Brain microvascular endothelial cell (primary cell): ENCODE results near the gene NUDT2.

Experiments
- DNase-seq: peaks from one replicate; pipeline ENCODE4 v3.0.0-alpha.2; 2020
- H3K27ac ChIP-seq: fragments of 250-450 bp; sonication (Bioruptor Pico); 2 replicates; pipeline ENCODE4 v1.5.1; 2020; ENCODE audit warnings: mild to moderate bottlenecking, moderate library complexity
- H3K27me3 ChIP-seq: fragments of 250-450 bp; sonication (Bioruptor Pico); replicated peaks from 2 replicates; pipeline ENCODE4 v1.5.1; 2020; ENCODE audit warnings: mild to moderate bottlenecking
- H3K36me3 ChIP-seq: fragments of 250-450 bp; sonication (Bioruptor Pico); replicated peaks from 2 replicates; pipeline ENCODE4 v1.5.1; 2020; ENCODE audit warnings: mild to moderate bottlenecking
- H3K4me3 ChIP-seq: 2 replicates; pipeline ENCODE4 v1.5.1; 2011; ENCODE audit warnings: low read depth, mild to moderate bottlenecking, control low read depth, low read length, moderate library complexity
- CTCF ChIP-seq: IDR thresholded peaks from 2 replicates; pipeline ENCODE4 v1.5.1; 2011; ENCODE audit warnings: low read depth, mild to moderate bottlenecking, moderate library complexity, low read length, control low read depth, inconsistent platforms; ENCODE audit errors: missing control alignments
- in situ Hi-C: cut with HindIII; loops from 2 replicates; pipeline ENCODE4 v1.10.0; 2017; ENCODE audit warnings: low sequenced_read_pairs, low pct_ligation_motif_present

Gene NUDT2

GRCh38 chr9:34387239-34387638, 57.9 kb downstream of the NUDT2 start:
- Histone ChIP-seq H3K4me3 (no peak overlapping the region), H3K27me3 (no peaks in the 10 kb centered on the region), H3K27ac (no peak overlapping the region), H3K36me3 (no peaks in the 10 kb centered on the region)
- no peak for DNase-seq
- in situ Hi-C loops: no loop called here
- TF ChIP-seq CTCF: no peak

- no peak for TF ChIP-seq CTCF
- H3K4me3 ChIP-seq: no peak overlapping the region
- no peak overlapping the region for H3K27ac ChIP-seq
- H3K27me3 ChIP-seq: no peaks in the 10 kb centered on the region
- no peak for DNase-seq
- no peaks in the 10 kb centered on the region for H3K36me3 ChIP-seq
- in situ Hi-C loops: no loop called here
Observed at GRCh38 chr9:34392511-34392910, 63.1 kb downstream of the NUDT2 start.
